Lower leg skin (tissue), 4 donors: ENCODE data around the gene GSTP1. TPM values are rescaled to one million over a fixed set of nuclear protein-coding genes. Genes with fewer than 3 reads are reported as not detected.
"Not testable (repeated sequence)": the region's sequence is repeated elsewhere in the genome, so short reads cannot be mapped to it uniquely, and the experiment has no call there.

Experiments
- DNase-seq, 2 donors: peaks; one replicate each; pipeline ENCODE4 v3.0.0-alpha.2; 2019; ENCODE audit warnings: low spot score in 2 of 2
- H3K4me3 ChIP-seq: fragments of 200-600 bp; sonication (generic); 2 replicates; pipeline ENCODE4 v1.5.1; 2017; ENCODE audit warnings: mild to moderate bottlenecking, low read depth; ENCODE audit not compliant: poor library complexity, severe bottlenecking
- POLR2A ChIP-seq, 2 donors: fragments of 450-650 bp; IDR thresholded peaks; one replicate each; pipeline ENCODE4 v1.6.1; 2016 to 2017; ENCODE audit warnings: antibody characterized with exemption in 2 of 2, mild to moderate bottlenecking in 1 of 2, moderate library complexity in 1 of 2
- WGBS, 2 donors: methylation state at CpG; one replicate each; pipeline ENCODE4 v1.1.5; 2018; 5-methylcytosine and 5-hydroxymethylcytosine counted together
- intact Hi-C: fragments of 100-400 bp; cut with DNase I; formaldehyde crosslinking; loops from one replicate; pipeline ENCODE4 v1.15.0; 2023; ENCODE audit warnings: low total_unique reads
- total RNA-seq, 4 donors: library from RNA; depleted of rRNA; stranded (reverse); fragments of >200 nt; gene quantifications; one replicate each; pipeline ENCODE4 v1.1.0, GENCODE V29; 2016
- TF ChIP-seq, protein P1 (sequence below), 3 donors: fragments of 450-650 bp; IDR thresholded peaks; one replicate each; pipeline ENCODE4 v1.5.1; 2016; ENCODE audit warnings: antibody characterized with exemption in 3 of 3, mild to moderate bottlenecking in 3 of 3, moderate library complexity in 2 of 3

The GSTP1 gene
- total RNA-seq, 4 donors from 2014 or later: 1,126 to 2,386 (median 2,019) TPM

DNA sequence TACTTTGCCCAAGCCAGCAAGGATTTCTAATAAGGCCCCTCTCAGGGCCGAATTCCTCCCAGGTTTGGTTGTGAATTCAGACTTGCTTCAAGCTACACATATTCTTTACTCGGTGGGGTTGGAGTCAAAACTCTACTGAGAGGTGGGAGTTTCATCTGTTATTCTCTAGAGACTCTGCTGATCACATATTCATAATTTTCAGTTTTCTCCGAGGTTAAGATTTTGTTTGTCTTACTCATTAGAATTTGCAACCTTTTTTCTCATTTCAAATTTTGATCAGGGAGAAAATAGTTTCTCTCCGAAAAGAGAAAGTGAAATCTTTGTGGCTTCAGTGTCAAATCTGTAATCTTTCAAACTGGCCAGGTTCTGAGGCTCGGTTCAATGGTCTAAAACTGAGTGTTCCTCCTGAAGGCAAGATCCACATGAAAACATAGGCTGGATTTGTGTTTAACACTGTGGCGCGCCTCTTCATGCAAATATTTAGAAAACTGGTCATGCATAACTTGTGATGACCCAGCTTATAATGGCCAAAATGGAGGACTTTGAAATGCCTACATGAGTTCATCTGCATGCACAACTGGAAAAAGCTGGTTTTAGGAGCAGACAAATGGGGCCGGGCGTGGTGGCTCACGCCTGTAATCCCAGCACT is 21.5 kb upstream of the GSTP1 start:
- intact Hi-C loops: no loop called here
- TF ChIP-seq POLR2A (IDR thresholded peaks at IDR 0.05): no peak
- TF ChIP-seq, protein P1, sequence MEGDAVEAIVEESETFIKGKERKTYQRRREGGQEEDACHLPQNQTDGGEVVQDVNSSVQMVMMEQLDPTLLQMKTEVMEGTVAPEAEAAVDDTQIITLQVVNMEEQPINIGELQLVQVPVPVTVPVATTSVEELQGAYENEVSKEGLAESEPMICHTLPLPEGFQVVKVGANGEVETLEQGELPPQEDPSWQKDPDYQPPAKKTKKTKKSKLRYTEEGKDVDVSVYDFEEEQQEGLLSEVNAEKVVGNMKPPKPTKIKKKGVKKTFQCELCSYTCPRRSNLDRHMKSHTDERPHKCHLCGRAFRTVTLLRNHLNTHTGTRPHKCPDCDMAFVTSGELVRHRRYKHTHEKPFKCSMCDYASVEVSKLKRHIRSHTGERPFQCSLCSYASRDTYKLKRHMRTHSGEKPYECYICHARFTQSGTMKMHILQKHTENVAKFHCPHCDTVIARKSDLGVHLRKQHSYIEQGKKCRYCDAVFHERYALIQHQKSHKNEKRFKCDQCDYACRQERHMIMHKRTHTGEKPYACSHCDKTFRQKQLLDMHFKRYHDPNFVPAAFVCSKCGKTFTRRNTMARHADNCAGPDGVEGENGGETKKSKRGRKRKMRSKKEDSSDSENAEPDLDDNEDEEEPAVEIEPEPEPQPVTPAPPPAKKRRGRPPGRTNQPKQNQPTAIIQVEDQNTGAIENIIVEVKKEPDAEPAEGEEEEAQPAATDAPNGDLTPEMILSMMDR (IDR thresholded peaks at IDR 0.05): no peak
- 77 to 81% methylated on average over 10 of the region's 10 CpGs for WGBS, 2 donors
- no peak overlapping the region for H3K4me3 ChIP-seq
- DNase-seq: no peak

DNA sequence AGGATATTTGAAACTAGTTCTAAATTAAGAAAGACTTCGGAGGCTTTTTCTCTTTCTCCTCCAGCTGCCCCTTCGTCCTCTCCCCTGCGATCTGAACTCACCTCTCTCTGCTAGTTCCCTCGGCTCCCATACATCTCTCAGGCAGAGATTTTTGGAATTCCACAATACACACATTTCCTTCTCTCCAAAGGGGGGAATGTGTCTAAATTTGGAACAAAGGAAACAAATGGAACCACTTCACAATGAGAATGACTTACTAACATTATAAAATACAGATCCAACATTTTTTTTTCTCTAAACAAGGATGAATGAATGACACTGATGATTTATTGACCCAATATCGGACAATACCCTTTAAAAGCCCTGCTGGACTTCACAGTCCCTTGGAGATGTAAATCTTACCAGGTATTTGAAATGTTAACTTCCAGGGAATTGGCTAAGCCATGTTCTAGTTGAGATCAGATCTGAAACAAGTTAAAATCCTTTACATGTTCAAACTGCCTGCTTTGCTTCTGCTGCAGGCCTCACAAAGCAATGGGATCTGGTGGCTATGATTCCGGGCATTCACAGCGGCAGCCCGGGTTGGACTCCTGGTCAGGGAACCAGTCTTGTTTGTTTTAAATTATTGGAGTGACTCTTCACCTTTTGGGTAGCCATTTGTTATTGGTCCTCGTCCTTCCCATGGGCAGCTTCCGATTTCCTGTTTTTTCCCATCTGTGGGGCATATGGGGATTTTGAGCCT is 20.5 kb upstream of the GSTP1 start:
- no peak for TF ChIP-seq POLR2A (IDR thresholded peaks at IDR 0.05)
- TF ChIP-seq, protein P1 (IDR thresholded peaks at IDR 0.05): no peak
- 72 to 75% methylated on average over 10 of the region's 10 CpGs for WGBS, 2 donors

DNA sequence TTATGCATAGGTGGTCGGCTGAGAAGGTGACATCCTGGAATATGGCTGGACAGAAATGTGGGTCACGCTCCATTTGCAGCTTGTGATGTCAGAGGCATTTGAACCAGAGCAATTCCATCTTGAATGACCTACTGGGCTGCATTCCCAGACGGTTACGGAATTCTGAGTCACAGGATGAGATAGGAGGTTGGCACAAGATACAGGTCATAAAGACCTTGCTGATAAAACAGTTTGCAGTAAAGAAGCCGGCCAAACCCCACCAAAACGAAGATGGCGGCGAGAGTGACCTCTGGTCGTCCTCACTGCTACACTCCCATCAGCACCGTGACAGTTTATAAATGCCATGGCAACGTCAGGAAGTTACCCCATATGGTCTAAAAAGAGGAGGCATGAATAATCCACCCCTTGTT is 19.9 kb upstream of the GSTP1 start:
- WGBS, 2 donors: 45 to 49% methylated on average over 11 of the region's 11 CpGs
- DNase-seq, intact Hi-C loops, H3K4me3 ChIP-seq: not testable (repeated sequence)

More for the DNA sequence above, 20.5 kb upstream of the GSTP1 start:
- H3K4me3 ChIP-seq: no peak overlapping the region
- intact Hi-C loops: no loop called here
- DNase-seq: no peak

DNA sequence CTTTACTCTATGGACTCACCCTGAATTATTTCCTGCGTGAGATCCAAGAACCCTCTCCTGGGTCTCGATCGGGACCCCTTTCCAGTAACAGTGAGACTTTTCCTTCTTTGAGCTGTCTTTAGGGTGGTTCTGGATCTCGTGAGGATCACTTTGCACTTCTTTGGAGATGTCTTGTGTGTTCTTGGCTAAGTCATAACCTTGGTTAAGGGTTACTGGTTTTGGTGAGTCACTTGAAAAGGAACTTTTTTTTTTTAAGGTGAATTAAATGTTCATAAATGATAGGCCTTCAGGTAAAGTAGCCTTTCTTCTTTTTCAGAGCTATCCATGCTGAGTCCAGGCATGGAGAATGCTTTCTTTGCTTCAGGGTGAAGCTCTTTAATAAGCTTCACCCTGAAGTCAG is 19.4 kb upstream of the GSTP1 start:
- no peak for DNase-seq
- no peak overlapping the region for H3K4me3 ChIP-seq
- intact Hi-C loops: no loop called here
- WGBS, 2 donors: 71 to 78% methylated on average over 4 of the region's 4 CpGs
- no peak for TF ChIP-seq POLR2A (IDR thresholded peaks at IDR 0.05)
- TF ChIP-seq, protein P1 (IDR thresholded peaks at IDR 0.05): no peak

DNA sequence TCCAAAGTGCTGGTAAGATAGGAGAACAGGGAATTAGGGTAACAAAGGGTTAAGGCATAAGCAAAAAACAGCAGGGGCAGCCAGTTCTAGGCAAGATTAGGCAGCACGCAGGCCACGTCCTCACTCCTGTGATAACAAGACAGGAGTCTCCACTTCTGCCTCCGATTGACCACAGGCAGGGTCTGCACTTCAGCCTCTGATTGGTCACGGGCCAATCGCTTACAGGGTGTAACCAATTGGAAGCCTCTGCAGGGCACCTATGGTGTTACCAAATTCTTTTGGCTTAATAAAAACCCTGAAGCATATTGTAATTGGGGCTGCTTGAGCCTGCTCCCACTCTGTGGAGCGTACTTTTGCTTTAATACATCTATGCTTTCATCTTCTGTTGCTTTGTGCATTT is 12.2 kb upstream of the GSTP1 start:
- no peak for TF ChIP-seq POLR2A (IDR thresholded peaks at IDR 0.05)
- TF ChIP-seq, protein P1 (IDR thresholded peaks at IDR 0.05): no peak
- no peak overlapping the region for H3K4me3 ChIP-seq
- DNase-seq: no peak
- WGBS, 2 donors: 46 to 52% methylated on average over 6 of the region's 6 CpGs
- intact Hi-C loops: no loop called here

DNA sequence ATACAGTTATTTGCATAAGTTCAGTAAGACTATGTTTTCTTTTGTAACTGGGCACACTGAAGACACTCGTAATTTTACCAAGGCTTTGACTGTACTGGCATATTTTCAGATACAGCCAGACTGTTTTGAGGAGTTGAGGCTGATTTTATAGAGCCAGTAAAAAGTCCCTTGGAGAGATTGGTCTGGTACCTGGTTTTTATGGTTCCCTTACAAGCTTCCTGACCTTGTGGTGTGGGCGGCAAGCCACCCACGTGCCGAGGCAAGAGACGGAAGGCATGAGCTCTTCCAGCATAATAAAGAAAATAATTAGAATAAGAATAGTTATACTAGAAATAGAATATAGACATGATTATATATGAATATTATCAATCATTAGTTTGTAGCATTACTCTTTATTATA is 11.3 kb upstream of the GSTP1 start:
- intact Hi-C loops: no loop called here
- no peak overlapping the region for H3K4me3 ChIP-seq
- 18 to 20% methylated on average over 5 of the region's 5 CpGs for WGBS, 2 donors
- no peak for TF ChIP-seq POLR2A (IDR thresholded peaks at IDR 0.05)
- TF ChIP-seq, protein P1 (IDR thresholded peaks at IDR 0.05): no peak
- no peak for DNase-seq
